GM18867 (cell line): ENCODE results near the gene ARHGEF33.

ENCODE experiments used
- ATAC-seq: cut with Tn5 transposase; IDR thresholded peaks from one replicate; pipeline ENCODE4 v1.9.1; 2021; ENCODE audit warnings: mild to moderate bottlenecking, moderate library complexity; ENCODE audit not compliant: unreplicated experiment

The ARHGEF33 gene

DNA sequence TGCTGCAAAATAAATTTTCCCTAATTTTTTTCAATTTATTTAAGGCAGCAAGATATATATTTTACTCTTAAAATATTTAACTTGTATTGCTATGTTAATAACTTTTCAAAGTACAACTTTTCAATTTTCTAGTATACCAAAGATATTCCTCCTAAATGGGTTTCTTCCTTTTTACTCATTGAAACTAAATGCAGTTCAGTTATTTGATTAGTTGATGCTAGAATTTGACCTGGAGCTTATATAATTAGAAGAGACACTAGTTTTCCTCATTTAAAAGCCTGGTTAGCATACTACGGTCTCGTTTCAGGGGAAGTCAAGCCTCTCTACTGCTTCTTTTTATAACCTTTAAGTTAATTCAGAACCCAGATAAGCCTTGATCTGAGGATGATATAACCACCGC is at the start of gene ARHGEF33:
ARHGEF33 (plus strand) TSS at position 301 of the 400 bp plus-strand sequence. CDS start 29,573 bp downstream, outside the sequence.
- no peak for ATAC-seq

DNA sequence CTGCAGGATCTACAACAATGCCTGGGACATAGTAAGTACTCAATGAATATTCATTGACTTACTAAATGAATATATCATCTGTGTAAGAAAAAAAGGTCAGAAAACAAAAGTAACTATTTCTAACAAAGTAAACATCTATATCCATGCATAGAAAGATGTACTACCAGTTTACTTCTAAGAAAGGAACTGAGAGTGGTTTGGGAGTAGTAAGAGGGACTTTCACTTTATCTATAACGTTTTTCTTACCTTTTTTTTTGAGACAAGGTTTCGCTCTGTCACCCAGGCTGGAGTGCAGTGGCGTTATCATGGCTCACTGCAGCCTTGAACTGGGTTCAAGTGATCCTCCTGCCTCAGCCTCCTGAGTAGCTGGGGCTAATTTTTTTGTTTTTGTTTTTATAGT is 39.6 kb upstream of the ARHGEF33 start:
- peak; percentile 91 for ATAC-seq

DNA sequence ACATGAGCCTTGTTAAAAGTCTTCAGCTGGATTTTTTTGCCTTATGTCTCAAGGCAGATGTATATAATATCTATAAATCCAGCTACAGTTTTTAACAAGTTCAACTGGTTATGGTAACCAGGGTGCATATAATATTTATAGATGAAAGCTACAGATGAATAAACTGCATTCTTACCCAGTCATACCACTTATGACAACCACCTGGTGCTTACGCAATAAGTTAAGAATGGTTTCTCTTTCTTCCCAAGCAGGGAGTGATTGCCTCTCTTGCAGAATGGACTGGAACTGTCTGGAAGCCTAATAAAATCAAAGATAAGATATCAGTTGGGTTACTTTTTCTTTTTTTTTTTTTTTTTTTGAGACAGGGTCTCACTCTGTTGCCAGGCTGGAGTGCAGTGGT is 33.5 kb upstream of the ARHGEF33 start:
- ATAC-seq, result no peak

DNA sequence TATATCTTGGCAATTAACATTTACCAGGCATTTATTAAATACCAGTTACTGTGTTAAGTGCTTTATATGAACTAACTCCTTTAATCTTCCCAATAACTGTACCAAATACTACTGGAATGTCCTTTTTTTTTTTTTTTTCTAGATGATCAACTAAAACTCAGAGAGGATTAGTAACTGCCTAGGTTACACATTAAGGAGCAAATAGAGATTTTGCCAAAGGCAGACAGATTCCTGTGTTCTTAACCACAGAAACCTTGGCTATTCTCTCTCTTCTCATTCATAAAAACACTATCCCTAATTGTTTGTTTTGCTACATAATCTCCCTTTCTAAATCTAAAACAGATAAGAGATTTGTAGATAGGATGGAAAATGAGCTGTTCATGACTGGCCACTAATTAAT is 27.2 kb upstream of the ARHGEF33 start:
- no peak for ATAC-seq

DNA sequence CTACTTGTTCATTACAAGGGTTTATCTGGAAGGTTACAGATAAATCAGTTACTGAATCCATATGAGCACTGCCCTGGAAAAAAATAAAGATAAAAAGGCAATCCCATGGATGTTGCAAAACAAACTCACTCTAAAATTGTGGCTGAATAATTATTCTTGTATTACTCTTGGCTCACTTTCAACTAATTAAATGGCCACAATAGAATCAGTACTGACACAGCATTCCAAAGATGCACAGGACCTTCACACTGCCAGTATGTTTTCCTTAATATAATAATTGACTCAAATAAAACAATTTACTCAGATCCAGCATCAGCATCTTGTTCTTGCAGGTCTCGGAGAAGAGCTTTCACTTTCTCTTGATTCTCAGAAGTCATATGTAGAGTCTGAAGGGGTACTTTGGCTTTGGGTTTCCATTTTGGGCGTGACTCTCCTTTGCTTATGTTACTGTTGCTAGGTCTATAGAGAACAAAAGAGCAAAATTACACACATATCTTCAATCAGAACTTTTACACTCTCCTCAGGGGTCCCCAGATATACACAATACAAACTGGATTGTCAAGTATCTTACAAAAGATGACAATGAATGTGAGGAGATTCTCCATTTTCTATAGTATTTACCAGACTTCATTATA is 26.5 kb upstream of the ARHGEF33 start:
- ATAC-seq, result peak; percentile 70

DNA sequence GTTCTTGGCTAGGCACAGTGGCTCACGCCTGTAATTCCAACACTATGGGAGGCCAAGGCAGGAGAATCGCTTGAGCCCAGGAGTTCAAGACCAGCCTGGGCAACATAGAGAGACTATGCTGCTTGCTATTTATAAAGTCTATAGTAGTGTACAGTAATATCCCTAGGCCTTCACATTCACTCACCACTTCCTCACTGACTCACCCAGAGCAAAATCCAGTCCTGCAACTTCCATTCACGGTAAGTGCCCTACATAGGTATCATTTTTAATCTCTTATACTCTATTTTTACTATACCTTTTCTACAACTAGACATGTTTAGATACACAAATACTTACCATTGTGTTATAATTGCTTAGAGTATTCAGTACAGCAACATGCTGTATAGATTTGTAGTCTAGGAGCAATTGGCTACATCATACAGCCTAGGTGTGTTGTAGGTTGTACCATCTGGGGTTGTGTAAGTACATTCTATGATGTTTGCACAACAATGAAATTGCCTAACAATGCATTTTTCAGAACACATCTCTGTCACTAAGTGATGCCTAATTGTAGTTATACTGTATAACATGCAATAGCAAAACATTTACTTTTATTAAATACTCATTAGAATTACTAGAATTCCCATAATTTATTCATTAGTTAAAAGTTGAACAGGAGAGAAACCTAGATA is 22.8 kb upstream of the ARHGEF33 start:
- ATAC-seq, result no peak

DNA sequence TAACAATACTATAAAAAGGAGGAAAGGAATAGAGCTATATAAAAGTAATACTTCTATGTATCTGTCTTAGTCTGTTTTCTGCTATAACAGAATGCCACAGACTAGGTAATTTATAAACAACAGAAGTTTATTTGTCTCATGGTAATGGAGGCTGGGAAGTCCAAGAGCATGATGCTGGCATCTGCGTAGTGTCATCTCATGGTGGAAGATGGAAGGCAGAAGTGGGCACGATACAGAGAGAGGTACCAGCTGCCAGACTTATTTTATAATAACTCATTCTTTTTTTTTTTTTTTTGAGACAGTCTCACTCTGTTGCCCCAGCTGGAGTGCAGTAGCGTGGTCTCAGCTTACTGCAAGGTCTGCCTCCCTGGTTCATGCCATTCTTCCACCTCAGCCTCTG is 18.2 kb upstream of the ARHGEF33 start:
- no peak for ATAC-seq

DNA sequence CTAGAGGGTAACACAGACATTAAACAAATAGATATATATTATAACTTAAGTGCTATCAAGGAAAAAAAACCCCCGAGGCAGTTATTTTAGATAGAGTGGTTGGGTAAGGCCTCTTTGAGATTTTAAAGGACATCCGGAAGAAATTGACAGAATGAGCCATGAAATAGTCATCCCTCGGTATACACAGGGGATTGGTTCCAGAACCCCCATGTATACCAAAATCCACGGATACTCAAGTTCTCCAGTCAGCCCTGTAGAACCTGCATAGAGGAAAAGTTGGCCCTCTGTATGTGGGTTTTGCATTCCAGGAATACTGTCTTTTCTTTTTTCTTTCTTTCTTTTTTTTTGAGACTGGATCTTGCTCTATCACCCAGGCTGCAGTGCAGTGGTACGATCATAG is 15.9 kb upstream of the ARHGEF33 start:
- ATAC-seq, result no peak

DNA sequence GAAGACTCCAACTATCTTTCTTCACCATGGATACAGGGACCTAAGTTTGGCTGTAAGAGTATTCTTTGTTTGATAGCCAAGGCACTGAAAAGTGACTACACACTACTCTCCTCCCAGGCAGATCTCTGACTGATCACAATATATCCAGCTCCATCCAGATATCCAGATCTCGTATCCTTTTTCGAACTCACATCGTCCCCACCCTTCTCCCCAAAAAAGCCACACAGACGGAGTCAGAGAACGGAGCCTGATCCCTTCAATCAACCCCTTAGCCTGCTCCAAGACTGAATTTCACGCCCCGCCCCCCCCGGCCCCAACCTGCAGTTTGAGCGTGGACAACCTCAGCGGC is 14.5 kb upstream of the ARHGEF33 start:
- ATAC-seq, result no peak

DNA sequence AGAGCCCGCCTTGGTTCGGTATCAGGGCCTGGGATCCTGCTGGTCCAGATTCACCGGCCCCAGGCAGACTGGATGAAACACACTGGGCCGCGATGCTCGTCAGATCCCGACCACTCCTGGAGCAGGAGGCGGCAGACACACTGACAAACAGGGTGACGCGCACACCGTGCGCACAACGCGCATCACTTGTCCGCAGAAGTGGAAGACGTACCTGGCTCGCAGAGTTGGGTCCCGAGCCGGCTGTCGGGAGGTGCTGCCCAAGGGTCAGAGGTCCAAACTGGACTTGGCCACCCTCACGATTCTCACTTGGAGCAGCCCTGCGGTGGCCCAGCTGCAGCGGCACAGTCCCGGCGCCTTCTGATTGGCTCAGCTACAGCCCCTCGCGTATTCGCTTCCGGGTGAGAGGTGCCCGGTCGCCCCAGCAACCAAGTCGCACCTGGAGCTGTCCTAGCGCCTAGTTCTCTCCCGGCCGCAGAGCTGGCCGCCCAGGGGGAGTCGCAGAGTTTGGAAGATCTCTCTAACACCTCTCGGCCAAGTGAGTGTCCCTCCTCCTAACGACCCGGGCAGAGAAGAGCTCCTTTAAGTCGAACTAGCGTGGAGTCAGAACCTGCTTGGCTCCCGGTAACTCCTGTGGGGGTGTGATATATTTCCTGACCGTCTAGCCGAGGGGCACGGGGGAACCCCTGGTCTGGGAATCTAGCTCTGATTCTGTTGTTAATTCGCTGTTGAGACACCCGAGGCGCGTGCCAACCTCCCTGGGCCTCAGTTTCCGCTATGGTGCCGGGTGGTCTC is 13.9 kb upstream of the ARHGEF33 start, which contains the start of the genes DHX57 and MORN2:
DHX57 (minus strand) TSS at position 359 of the 792 bp plus-strand sequence. CDS start 7,529 bp downstream, outside the sequence.
MORN2 (plus strand) TSS at position 401 of the 792 bp plus-strand sequence.
- peak; percentile 100 for ATAC-seq

DNA sequence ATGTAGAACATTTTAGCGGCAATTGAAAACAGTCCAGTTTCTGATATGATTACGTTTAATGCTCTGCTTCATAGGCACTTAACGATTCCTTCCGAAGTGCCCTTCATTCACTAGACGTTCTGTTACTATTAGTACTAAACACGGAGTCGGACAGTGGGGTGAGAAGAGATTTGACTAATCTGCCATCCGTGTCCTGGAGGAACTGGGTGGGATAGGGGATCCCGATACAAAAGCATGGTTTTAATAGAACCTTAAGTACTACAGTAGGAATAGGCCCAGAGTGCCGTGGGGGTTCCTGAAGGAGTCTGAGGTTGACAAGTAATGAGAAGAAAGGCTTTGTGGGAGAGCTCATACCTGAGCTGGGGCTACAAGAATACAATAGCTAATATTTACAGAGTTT is 13.3 kb upstream of the ARHGEF33 start:
- no peak for ATAC-seq

DNA sequence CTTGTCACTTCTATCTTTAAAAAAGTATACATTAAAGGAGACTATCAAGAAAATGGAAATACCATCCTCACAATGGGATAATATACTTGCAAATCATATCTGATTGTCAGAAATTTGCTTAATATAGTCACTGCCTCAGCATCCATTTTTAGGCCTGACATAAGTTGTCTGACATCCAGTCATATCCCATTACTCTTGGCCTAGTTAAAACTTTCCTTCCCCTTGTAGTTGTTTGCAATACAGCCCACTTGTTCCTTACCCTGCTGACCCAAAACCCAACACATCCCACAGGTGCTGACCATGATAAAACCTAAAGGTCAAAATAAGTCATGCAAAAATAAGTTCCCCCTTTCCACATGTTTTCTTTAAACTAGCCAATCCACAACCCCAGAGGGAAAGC is 3.6 kb upstream of the ARHGEF33 start:
- ATAC-seq, result no peak

DNA sequence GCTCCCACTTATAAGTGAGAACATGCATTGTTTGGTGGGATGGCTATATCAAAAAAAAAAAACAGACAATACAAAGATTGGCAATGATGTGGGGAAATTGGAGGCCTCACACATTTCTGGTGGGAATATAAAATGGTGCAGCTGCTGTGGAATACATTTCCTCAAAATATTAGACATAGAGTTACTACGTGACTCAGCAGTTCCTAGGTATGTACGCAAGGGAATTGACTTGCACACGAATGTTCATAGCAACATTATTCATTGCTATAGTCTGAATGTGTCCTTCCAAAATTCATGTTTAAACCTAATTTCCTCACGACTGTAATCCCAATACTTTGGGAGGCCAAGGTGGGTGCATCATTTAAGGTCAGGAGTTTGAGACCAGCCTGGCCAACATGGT is 2.3 kb upstream of the ARHGEF33 start:
- ATAC-seq, result no peak

DNA sequence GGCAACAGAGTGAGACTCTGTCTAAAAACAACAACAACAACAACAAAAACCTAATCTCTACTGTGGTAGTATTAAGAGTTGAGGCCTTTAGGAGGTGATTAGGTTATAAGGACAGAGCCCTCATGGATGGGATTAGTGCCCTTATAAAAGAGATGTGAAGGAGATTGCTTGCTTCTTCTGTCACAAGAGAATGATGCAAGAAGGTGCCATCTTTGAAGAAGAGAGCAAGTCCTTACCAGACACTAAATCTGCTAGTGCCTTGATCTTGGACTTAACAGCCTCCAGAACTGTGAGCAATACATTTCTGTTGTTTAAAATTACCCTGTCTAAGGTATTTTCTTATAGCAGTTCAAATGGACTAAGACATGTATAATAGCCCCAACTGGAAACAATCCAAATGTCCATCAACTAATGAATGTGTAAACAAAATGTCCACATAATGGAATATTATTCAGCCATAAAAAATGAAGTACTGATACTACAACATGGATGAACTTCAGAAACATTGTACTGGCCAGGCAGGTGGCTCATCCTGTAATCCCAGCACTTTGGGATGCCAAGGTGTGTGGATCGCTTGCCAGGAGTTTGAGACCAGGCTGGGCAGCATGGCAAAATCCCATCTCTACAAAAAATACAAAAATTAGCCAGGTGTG is 1.6 kb upstream of the ARHGEF33 start:
- ATAC-seq, result no peak

DNA sequence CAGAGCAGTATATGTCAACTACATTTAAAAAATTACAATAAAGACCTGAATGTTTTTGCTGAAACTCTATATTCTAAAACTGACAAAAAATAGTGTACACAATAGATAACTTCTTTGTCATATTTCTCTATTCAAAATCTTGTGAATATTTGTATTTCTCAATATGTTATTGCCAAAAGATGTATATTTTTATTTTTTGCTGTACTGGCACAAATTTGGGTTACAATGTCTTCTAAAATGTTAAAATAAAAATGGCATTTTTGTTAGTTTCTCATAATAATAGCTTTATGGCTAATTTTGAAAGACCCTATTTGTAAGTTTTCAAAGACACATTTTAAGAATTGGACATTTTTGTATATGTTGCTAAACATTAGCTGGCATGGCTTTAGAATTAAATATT is 630 bp upstream of the ARHGEF33 start:
- no peak for ATAC-seq

DNA sequence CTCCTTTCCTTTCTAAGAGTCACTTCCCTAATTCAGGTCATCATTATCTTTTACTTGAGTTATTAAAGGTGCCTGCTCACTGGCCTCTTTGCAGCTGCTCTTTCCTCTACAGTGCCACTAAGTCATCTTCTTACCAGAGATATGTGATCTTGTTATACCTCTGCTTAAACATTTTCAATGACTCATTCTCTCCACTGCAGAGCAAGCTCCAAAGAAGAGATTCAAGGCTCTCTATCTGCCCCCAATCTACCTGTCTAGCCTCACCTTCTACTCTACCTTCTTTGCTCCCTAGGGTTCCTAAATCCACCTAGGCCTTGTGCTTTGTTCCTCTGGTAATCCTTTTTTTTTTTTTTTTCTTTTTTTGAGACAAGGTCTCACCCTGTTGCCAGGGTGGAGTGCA is 3.1 kb downstream of the ARHGEF33 start:
- no peak for ATAC-seq

DNA sequence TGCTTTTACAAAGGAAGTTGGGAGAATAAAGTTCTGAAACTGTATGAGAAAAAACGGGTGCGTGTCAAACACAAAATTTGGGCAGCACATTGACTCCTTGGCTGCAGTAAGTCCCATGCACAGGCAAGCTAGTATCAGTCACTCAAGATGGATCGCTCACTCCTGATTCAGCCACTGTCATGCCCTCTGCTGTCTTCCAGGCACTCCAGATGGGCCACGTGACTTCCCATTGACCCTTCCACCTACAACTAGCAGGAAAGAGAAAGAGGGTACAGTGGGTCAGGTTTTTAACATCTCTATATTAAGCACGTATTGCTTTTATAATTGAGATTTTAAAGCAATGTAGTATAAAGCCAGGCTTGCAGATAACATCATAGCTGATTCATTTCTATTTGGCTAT is 8.6 kb downstream of the ARHGEF33 start:
- no peak for ATAC-seq

DNA sequence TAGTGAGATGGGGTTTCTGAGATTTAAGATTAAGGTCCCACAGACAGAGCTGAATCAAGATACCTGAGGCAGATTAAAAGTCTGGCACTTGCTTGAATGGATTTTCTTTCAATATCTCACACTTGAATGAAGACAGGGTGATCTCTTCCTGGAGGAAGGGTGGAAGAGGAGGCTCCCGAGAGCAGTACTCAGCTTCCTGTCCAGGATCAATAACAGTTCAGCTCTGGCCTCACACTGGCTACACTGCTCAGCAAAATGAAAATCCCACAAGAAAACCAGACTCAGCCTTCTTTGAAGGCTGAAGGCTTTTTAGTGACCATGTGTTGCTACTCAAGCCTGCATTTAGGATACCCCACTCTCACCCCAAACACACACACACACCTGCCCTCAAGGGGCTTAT is 11.1 kb downstream of the ARHGEF33 start:
- no peak for ATAC-seq

DNA sequence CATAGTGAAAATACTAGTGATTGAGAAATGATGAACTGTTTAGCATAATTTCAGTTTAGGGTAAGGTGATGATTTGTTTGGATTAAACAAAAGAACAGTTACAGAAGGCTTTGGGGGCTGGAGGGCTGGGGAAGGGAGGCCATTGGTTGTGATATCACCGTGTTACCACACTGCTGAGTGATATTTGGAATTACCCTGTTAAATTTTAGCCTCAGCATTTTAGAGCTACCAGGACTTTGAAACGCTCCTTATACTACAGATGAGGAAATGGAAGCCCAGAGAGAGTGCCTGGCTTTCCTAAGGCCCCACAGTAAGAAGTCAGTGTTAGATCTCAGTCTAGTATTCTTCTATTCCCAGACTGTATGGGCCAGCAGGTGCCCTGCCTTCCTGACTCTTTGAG is 15.6 kb downstream of the ARHGEF33 start:
- no peak for ATAC-seq

DNA sequence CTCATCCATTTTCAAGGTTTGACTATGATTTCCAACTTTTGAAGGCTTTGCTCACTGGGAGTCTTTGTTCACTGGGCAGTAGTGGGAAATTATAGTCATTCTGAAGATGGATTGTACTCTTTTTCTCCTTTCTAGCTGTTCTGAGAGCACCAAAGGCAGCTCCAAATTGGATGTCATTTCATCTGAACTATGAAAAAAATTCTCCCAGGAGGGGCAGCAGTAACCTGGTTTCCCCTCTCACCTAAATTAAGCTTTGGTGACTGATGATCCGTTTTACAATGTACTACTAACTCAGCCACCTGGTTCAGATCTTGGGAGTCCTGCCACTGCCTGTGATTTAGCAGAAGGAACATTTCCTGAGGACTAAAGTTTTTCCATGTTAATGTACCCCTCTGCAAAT is 17.6 kb downstream of the ARHGEF33 start:
- ATAC-seq, result no peak
